Measurements from ENCODE around the gene BLTP3A.

The BLTP3A gene

GRCh38 chr6:34836451-34836850 is 44.6 kb downstream of the BLTP3A start:
- TF ChIP-seq, protein P1, sequence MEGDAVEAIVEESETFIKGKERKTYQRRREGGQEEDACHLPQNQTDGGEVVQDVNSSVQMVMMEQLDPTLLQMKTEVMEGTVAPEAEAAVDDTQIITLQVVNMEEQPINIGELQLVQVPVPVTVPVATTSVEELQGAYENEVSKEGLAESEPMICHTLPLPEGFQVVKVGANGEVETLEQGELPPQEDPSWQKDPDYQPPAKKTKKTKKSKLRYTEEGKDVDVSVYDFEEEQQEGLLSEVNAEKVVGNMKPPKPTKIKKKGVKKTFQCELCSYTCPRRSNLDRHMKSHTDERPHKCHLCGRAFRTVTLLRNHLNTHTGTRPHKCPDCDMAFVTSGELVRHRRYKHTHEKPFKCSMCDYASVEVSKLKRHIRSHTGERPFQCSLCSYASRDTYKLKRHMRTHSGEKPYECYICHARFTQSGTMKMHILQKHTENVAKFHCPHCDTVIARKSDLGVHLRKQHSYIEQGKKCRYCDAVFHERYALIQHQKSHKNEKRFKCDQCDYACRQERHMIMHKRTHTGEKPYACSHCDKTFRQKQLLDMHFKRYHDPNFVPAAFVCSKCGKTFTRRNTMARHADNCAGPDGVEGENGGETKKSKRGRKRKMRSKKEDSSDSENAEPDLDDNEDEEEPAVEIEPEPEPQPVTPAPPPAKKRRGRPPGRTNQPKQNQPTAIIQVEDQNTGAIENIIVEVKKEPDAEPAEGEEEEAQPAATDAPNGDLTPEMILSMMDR (IDR thresholded peaks at IDR 0.05; ENCODE audit: insufficient read depth, low read length, poor library complexity, severe bottlenecking), result no peak
- DNase-seq (ENCODE audit: extremely low read depth, insufficient read length), result no peak
- Histone ChIP-seq H3K36me3 (ENCODE audit: control insufficient read depth, insufficient read depth, low read length) (peaks cover 8% of the 10 kb centered on the region), H3K27me3 (replicated peaks; ENCODE audit: control insufficient read depth, insufficient read depth, low read length) (no peaks in the 10 kb centered on the region), H3K4me3 (replicated peaks; ENCODE audit: low read depth, low read length) (no peak overlapping the region)

- H3K36me3 ChIP-seq (ENCODE audit: control insufficient read depth, insufficient read depth, low read length), result peaks cover 8% of the 10 kb centered on the region
- no peak overlapping the region for H3K4me3 ChIP-seq (replicated peaks; ENCODE audit: low read depth, low read length)
- TF ChIP-seq, protein P1 (IDR thresholded peaks at IDR 0.05; ENCODE audit: insufficient read depth, low read length, poor library complexity, severe bottlenecking), result no peak
- no peak for DNase-seq (ENCODE audit: extremely low read depth, insufficient read length)
- no peaks in the 10 kb centered on the region for H3K27me3 ChIP-seq (replicated peaks; ENCODE audit: control insufficient read depth, insufficient read depth, low read length)
Measured at GRCh38 chr6:34837528-34837927, 45.6 kb downstream of the BLTP3A start.

DNA sequence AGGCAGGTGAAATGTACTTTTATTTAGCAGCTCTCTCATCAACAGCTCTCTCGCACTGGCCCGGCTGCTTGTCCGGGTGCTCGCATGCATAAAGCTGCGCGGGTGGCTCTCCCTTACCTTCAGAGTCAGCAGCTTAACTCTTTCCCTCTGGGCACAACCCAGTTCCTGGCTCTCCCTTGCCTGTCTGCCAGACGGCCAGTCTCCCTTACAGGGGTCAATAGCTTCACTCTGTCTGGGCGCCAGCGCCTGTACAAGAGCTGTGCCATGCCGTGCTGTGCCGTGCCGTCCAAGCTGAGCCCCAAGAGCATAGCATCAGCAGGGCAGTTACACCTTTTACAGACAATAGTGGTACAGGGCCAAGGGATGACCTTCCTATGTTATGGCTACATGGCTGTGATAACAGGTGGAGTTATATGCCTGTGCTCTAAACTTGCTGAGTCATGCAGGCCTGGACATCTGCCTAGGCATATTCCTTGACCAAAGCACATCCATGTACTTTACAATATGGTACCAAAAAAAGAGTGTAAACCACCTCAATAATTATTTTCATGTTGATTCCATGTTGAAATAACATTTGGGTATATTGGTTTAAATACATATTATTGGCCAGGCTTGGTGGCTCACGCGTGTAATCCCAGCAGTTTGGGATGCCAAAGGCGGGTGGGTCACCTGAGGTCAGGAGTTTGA is 47.9 kb downstream of the BLTP3A start:
- no peak overlapping the region for H3K4me3 ChIP-seq (replicated peaks; ENCODE audit: low read depth, low read length)
- H3K36me3 ChIP-seq (ENCODE audit: control insufficient read depth, insufficient read depth, low read length), result peaks cover 4% of the 10 kb centered on the region
- no peaks in the 10 kb centered on the region for H3K27me3 ChIP-seq (replicated peaks; ENCODE audit: control insufficient read depth, insufficient read depth, low read length)
- TF ChIP-seq, protein P1 (IDR thresholded peaks at IDR 0.05; ENCODE audit: insufficient read depth, low read length, poor library complexity, severe bottlenecking), result no peak
- DNase-seq (ENCODE audit: extremely low read depth, insufficient read length), result no peak

Data from GM06990 (cell line).